Glutamatergic neuron (in vitro differentiated cells): ENCODE measurements around the gene CLEC4M. TPM values are rescaled to one million over a fixed set of nuclear protein-coding genes. Genes with fewer than 3 reads are reported as not detected.
"Not testable (repeated sequence)": the region's sequence is repeated elsewhere in the genome, so short reads cannot be mapped to it uniquely, and the experiment has no call there.

Experiments
- DNase-seq: peaks from one replicate; pipeline ENCODE4 v3.0.0; 2022
- H3K27ac Mint-ChIP-seq: one replicate; pipeline ENCODE4 v1.8.0; 2020; ENCODE audit warnings: mild to moderate bottlenecking, mixed read lengths, inconsistent platforms; ENCODE audit not compliant: unreplicated experiment
- H3K27me3 Mint-ChIP-seq: one replicate; pipeline ENCODE4 v1.8.0; 2020; ENCODE audit warnings: mild to moderate bottlenecking, moderate library complexity, mixed read lengths, inconsistent platforms; ENCODE audit not compliant: unreplicated experiment
- H3K36me3 Mint-ChIP-seq: one replicate; pipeline ENCODE4 v1.8.0; 2020; ENCODE audit warnings: mild to moderate bottlenecking, mixed read lengths, inconsistent platforms; ENCODE audit not compliant: unreplicated experiment
- H3K4me1 Mint-ChIP-seq: one replicate; pipeline ENCODE4 v1.8.0; 2020; ENCODE audit warnings: mild to moderate bottlenecking, low read depth, mixed read lengths, inconsistent platforms; ENCODE audit not compliant: unreplicated experiment
- H3K4me3 Mint-ChIP-seq: one replicate; pipeline ENCODE4 v1.8.0; 2020; ENCODE audit warnings: mild to moderate bottlenecking, mixed read lengths, inconsistent platforms; ENCODE audit not compliant: unreplicated experiment
- H3K9me3 Mint-ChIP-seq: one replicate; pipeline ENCODE4 v1.8.0; 2020; ENCODE audit warnings: mild to moderate bottlenecking, moderate library complexity, mixed read lengths, inconsistent platforms; ENCODE audit not compliant: unreplicated experiment
- CTCF ChIP-seq: fragments of 200-600 bp; sonication (generic); IDR thresholded peaks from one replicate; pipeline ENCODE4 v1.5.0; 2021; ENCODE audit not compliant: partially characterized antibody, unreplicated experiment
- total RNA-seq: library from RNA; stranded (reverse); fragmentation: NEBNext Ultra II Directional; extraction: Animal tissue kit (Norgen Biotek cat#: 25700); gene quantifications from one replicate; pipeline ENCODE4 v1.2.1, GENCODE V29; 2021; ENCODE audit not compliant: unreplicated experiment

CLEC4M gene
- total RNA-seq, 1 donor from 2014 or later: not detected

- H3K9me3 Mint-ChIP-seq: peaks cover 5% of the 10 kb centered on the region
- no peak overlapping the region for H3K27ac Mint-ChIP-seq
- H3K36me3 Mint-ChIP-seq: peaks cover 12% of the 10 kb centered on the region
- no peaks in the 10 kb centered on the region for H3K4me1 Mint-ChIP-seq
- peaks cover 8% of the 10 kb centered on the region for H3K27me3 Mint-ChIP-seq
- no peak overlapping the region for H3K4me3 Mint-ChIP-seq
- no peak for DNase-seq
- TF ChIP-seq CTCF: no peak
Observed at GRCh38 chr19:7806876-7807275, 43.8 kb downstream of the CLEC4M start.

GRCh38 chr19:7808108-7808507, 45.1 kb downstream of the CLEC4M start:
- Mint-ChIP-seq H3K27me3 (peaks cover 5% of the 10 kb centered on the region), H3K36me3 (peaks cover 12% of the 10 kb centered on the region), H3K4me3 (no peak overlapping the region), H3K9me3 (peaks cover 5% of the 10 kb centered on the region), H3K27ac (no peak overlapping the region), H3K4me1 (no peaks in the 10 kb centered on the region)
- TF ChIP-seq CTCF: no peak
- DNase-seq: no peak

GRCh38 chr19:7811989-7812388, 48.9 kb downstream of the CLEC4M start:
- no peak overlapping the region for H3K27ac Mint-ChIP-seq

GRCh38 chr19:7815325-7815724, 52.3 kb downstream of the CLEC4M start:
- TF ChIP-seq CTCF: no peak
- H3K9me3 Mint-ChIP-seq: peaks cover 14% of the 10 kb centered on the region
- no peak overlapping the region for H3K27ac Mint-ChIP-seq
- peaks cover 9% of the 10 kb centered on the region for H3K27me3 Mint-ChIP-seq
- DNase-seq: no peak
- H3K4me3 Mint-ChIP-seq: no peak overlapping the region
- H3K4me1 Mint-ChIP-seq: no peaks in the 10 kb centered on the region
- H3K36me3 Mint-ChIP-seq: peaks cover 19% of the 10 kb centered on the region

More at GRCh38 chr19:7811989-7812388, 48.9 kb downstream of the CLEC4M start:
- Mint-ChIP-seq H3K4me1 (no peaks in the 10 kb centered on the region), H3K36me3 (peaks cover 12% of the 10 kb centered on the region), H3K9me3 (peaks cover 16% of the 10 kb centered on the region), H3K4me3 (no peak overlapping the region), H3K27me3 (peaks cover 8% of the 10 kb centered on the region)
- DNase-seq: no peak
- no peak for TF ChIP-seq CTCF

- Mint-ChIP-seq H3K36me3 (peaks cover 14% of the 10 kb centered on the region), H3K9me3 (peaks cover 14% of the 10 kb centered on the region)
- not testable (repeated sequence) for H3K4me3 Mint-ChIP-seq, H3K27ac Mint-ChIP-seq, H3K27me3 Mint-ChIP-seq, H3K4me1 Mint-ChIP-seq, DNase-seq
Observed at GRCh38 chr19:7816040-7816439, 53.0 kb downstream of the CLEC4M start.
